GM18526 (cell line): ENCODE measurements around the gene PROB1.

Experiments
- POLR2A ChIP-seq: IDR thresholded peaks from 3 replicates; pipeline ENCODE4 v1.6.1; 2011; ENCODE audit not compliant: insufficient read length; ENCODE audit errors: extremely low read depth

PROB1 gene

DNA sequence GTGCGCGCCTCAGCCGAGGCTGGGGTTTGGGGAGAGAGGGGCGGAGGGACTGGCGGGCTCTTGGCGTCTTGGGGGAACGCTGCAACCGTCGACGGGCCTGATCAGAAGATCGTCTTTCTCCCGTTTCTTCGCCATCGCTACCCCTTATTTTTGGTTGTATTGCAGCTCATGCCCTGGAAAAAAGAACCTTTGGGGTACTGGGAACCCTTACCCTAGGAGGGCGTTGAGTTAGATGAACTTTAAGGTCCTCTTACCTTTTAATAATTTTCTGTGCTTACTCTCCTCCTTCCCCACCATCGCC, 52.5 kb downstream of the PROB1 start:
- TF ChIP-seq POLR2A = peak; percentile 43

DNA sequence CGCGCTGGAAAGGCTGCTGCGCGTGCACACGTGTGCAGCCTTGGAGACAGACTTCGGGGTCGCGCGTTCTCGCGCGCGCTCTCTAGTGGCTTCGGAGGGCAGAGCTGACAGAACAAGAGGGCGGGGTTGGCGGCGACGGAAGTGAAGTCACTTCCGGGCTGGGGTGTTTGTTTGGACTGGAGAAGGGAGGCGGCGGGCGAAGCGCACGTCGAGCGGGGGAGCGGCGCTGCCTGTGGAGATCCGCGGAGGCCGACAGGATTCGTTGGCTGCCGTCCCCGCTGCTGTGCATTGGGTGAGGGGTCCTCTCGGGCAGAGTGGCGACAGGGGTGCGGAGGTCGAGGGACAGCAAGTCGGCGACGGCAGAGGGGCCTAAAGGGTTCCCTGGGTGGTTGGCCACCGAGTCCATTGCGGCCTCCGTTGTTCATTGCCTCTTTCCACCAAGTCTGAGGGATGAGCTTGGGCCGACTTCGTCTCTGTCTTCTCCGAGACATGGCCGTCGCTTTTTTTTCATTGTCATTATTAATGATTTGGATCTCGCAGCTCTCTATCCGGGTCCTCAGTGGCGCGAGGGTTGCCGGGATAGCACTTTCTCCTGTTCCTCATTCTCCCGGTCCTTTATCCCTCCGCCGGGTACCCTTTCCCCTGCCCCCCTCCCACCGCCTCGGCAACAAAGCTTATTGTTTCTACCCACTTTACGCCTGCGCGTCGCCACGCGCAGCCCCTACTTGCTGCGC, 53.0 kb downstream of the PROB1 start, which contains the start of gene PAIP2:
TSS of gene PAIP2 (plus strand) at position 166 of the 734 bp plus-strand sequence. CDS start 21,931 bp downstream, outside the sequence.
- peak; percentile 65 for TF ChIP-seq POLR2A

DNA sequence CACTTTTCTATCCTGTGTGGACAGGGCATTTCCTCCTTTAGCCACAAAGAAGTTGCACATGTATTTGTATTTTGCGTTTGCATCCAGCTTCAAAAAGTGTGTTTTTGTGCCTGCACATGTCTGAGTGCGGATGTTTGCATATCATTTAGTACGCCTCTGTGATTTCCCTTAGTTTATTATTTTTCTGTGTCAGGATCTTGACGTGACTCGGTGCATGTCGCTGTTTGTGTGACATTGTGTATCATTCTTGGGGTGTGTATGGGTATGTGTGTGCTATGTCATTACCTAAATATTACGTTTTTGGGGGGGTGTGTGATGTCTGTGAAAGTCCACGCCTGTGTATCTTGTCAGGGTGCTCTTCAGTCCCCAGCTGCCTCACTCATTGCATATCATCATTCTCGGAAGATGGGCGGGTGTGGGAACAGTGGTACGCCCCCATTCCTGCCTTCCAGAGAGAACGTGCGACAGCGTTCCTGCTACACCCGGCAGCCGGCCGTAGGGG, 53.7 kb downstream of the PROB1 start:
- no peak for TF ChIP-seq POLR2A
